NCI-H748 (cell line): Measurements from ENCODE around the gene PPEF2.

ENCODE experiments used
- DNase-seq: peaks from one replicate; lab custom pipeline; 2025; ENCODE audit not compliant: unreplicated experiment; lab: John Stamatoyannopoulos, UW

The PPEF2 gene

GRCh38 chr4:75834095-75834771 is 68.0 kb downstream of the PPEF2 start:
- DNase-seq, result no peak

DNA sequence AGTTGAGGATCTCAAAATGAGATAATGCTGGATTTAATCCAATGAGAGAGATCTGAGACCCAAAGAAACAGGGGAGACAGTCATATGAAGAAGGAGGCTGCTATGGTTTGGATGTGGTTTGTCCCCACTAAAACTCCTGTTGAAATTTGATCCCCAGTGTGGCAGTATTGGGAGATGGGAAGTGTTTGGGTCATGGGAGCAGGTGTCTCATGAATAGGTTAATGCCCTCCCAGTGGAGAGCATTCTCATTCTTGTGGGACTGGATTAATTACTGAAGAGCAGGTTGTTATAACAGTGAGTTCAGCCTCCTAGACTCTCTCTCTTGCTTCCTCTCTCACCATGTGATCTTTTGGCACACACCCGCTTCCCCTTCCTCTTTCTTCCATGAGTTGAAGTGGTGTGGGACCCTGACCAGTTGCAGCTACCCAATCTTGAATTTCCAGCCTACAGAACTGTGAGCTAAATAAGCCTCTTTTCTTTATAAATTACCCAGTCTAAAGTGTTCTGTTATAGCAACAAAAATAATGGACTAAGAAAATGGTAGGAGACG is 70.3 kb downstream of the PPEF2 start:
- peak; percentile 79 for DNase-seq

GRCh38 chr4:75830906-75831305 is 71.3 kb downstream of the PPEF2 start:
- no peak for DNase-seq

GRCh38 chr4:75823812-75824211 is 78.4 kb downstream of the PPEF2 start:
- DNase-seq, result no peak

GRCh38 chr4:75822416-75822815 is 79.8 kb downstream of the PPEF2 start:
- DNase-seq, result no peak

GRCh38 chr4:75821966-75822365 is 80.3 kb downstream of the PPEF2 start:
- no peak for DNase-seq

- DNase-seq, result no peak
These were observed 81.0 kb downstream of the PPEF2 start for GRCh38 chr4:75821216-75821615.

DNA sequence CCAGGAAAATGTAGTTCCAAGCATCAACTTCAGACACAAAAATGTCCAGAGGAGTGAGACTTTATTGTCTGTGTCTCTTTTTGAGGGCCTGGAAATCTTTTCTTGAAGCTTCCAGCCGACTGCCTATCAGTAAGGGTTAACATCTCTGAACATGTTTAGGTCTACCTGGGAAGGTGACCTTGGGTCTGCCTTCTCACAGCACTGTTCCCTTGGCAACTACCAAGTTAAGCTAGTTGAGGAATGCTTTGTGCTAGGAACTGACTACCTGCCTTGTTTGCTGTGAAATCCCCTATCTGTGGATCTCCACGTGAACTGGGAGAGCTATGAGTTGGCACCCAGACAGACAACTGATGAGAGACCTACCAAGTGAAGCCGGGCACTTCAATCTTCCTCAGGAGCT is 81.6 kb downstream of the PPEF2 start:
- DNase-seq, result no peak

GRCh38 chr4:75820197-75820596 is 82.1 kb downstream of the PPEF2 start:
- no peak for DNase-seq

- DNase-seq, result no peak
These were observed 83.1 kb downstream of the PPEF2 start for GRCh38 chr4:75819121-75819520.

DNA sequence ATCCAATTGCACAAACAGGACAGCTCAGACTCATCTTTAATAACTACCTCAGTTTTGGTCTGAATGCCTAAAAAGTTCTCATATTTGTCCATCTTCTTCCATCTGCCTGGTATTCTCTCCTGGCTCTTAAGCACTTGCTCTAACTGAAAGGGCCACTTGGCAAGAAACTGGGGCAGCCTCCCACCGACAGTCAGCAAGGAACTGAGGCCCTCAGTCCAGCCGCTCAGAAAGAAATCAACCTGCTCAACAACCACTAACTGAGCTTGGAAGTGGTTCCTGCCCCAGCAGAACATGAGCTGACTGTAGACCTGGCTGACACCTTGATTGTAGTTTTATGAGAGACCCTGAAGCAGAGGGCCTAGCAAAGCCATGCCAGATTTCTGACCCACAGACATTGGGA is 84.4 kb downstream of the PPEF2 start:
- DNase-seq, result no peak
